NCI-H526 (cell line): ENCODE measurements around the gene TRAPPC4.
"Not testable (repeated sequence)": the region's sequence is repeated elsewhere in the genome, so short reads cannot be mapped to it uniquely, and the experiment has no call there.

Source experiments
- DNase-seq, 2 experiments: peaks; one replicate each; lab custom pipeline; 2025; lab: John Stamatoyannopoulos, UW

Gene TRAPPC4

GRCh38 chr11:119018074-119018938, at the start of gene TRAPPC4, which contains the start of gene RPS25:
TSS of gene TRAPPC4 (plus strand) at chr11:119018766. CDS start at chr11:119018796, 30 bp downstream.
TSS of gene RPS25 (minus strand) at chr11:119018343. CDS start at chr11:119018284, 59 bp downstream.
- peak; percentile 99 to 100 for DNase-seq

- DNase-seq = not testable (repeated sequence)
Observed at GRCh38 chr11:118969508-118969907, 49.1 kb upstream of the TRAPPC4 start.

GRCh38 chr11:118971646-118972045, 46.9 kb upstream of the TRAPPC4 start, which contains the start of gene FOXR1:
TSS of gene FOXR1 (plus strand) at chr11:118971761. CDS start at chr11:118971932, 171 bp downstream.
- DNase-seq = no peak

- DNase-seq = no peak
Observed at GRCh38 chr11:118973985-118974384, 44.6 kb upstream of the TRAPPC4 start.

GRCh38 chr11:118975771-118976709, 42.5 kb upstream of the TRAPPC4 start:
- DNase-seq = no peak

GRCh38 chr11:118979434-118979833, 39.1 kb upstream of the TRAPPC4 start:
- DNase-seq = no peak

GRCh38 chr11:118980191-118980881, 38.2 kb upstream of the TRAPPC4 start:
- no peak for DNase-seq

- not testable (repeated sequence) for DNase-seq
Observed at GRCh38 chr11:118984337-118984736, 34.2 kb upstream of the TRAPPC4 start.

GRCh38 chr11:118984825-118985224, 33.7 kb upstream of the TRAPPC4 start:
- DNase-seq = no peak

- peak; percentile 72 to 85 for DNase-seq
Observed at GRCh38 chr11:118988280-118988679, 30.3 kb upstream of the TRAPPC4 start.

GRCh38 chr11:118991486-118992038, 27.0 kb upstream of the TRAPPC4 start:
- not testable (repeated sequence) for DNase-seq

GRCh38 chr11:118996926-118997626, 21.5 kb upstream of the TRAPPC4 start:
- DNase-seq = peak; percentile 41 to 71

- peak; percentile 93 to 99 for DNase-seq
Observed at GRCh38 chr11:118997627-118998387, 20.8 kb upstream of the TRAPPC4 start, which contains the start of gene CENATAC. TSS of gene CENATAC (plus strand) at chr11:118998138. CDS start at chr11:118998198, 60 bp downstream.

- peak in 1 of 2 experiments; percentile 83 for DNase-seq
Observed at GRCh38 chr11:118998388-118998717, 20.2 kb upstream of the TRAPPC4 start.

- DNase-seq = no peak
Observed at GRCh38 chr11:118998822-118999221, 19.7 kb upstream of the TRAPPC4 start.

GRCh38 chr11:119000906-119001305, 17.7 kb upstream of the TRAPPC4 start:
- no peak for DNase-seq

GRCh38 chr11:119006656-119007055, 11.9 kb upstream of the TRAPPC4 start:
- DNase-seq = no peak

- DNase-seq = no peak
Observed at GRCh38 chr11:119011476-119012053, 7.0 kb upstream of the TRAPPC4 start.

- no peak for DNase-seq
Observed at GRCh38 chr11:119012629-119013170, 5.9 kb upstream of the TRAPPC4 start.
